GM23248 (cell line): ENCODE results near the gene DRC3. TPM values are rescaled to one million over a fixed set of nuclear protein-coding genes. Genes with fewer than 3 reads are reported as not detected.
"Not testable (repeated sequence)": the region's sequence is repeated elsewhere in the genome, so short reads cannot be mapped to it uniquely, and the experiment has no call there.

Experiments
- DNase-seq: peaks from one replicate; pipeline ENCODE4 v3.0.0-alpha.2; 2015
- H2AFZ ChIP-seq: fragments of 200-600 bp; sonication (generic); 2 replicates; pipeline ENCODE4 v1.6.1; 2016; ENCODE audit warnings: antibody characterized with exemption
- H3F3A ChIP-seq: fragments of 200-600 bp; sonication (generic); 2 replicates; pipeline ENCODE4 v1.6.1; 2016; ENCODE audit warnings: mild to moderate bottlenecking, antibody characterized with exemption, mixed run types; ENCODE audit not compliant: insufficient read depth
- H3K27ac ChIP-seq: fragments of 200-600 bp; sonication (generic); 2 replicates; pipeline ENCODE4 v1.5.1; 2016; ENCODE audit warnings: mild to moderate bottlenecking
- H3K27me3 ChIP-seq: fragments of 200-600 bp; sonication (generic); replicated peaks from 2 replicates; pipeline ENCODE4 v1.6.1; 2016; ENCODE audit warnings: mild to moderate bottlenecking; ENCODE audit not compliant: insufficient read depth
- H3K36me3 ChIP-seq: fragments of 200-600 bp; sonication (generic); 2 replicates; pipeline ENCODE4 v1.6.1; 2016; ENCODE audit warnings: low read depth, mild to moderate bottlenecking
- H3K4me1 ChIP-seq: fragments of 200-600 bp; sonication (generic); 2 replicates; pipeline ENCODE4 v1.6.1; 2016; ENCODE audit warnings: mild to moderate bottlenecking; ENCODE audit not compliant: insufficient read depth
- H3K4me2 ChIP-seq: fragments of 200-600 bp; sonication (generic); one replicate; pipeline ENCODE4 v1.6.1; 2016; ENCODE audit warnings: mild to moderate bottlenecking; ENCODE audit not compliant: unreplicated experiment
- H3K4me3 ChIP-seq: fragments of 200-600 bp; sonication (generic); 2 replicates; pipeline ENCODE4 v1.5.1; 2016; ENCODE audit warnings: mild to moderate bottlenecking
- H3K79me2 ChIP-seq: fragments of 200-600 bp; sonication (generic); 2 replicates; pipeline ENCODE4 v1.6.1; 2016; ENCODE audit warnings: mild to moderate bottlenecking; ENCODE audit not compliant: insufficient read depth
- H3K9ac ChIP-seq: fragments of 200-600 bp; sonication (generic); 2 replicates; pipeline ENCODE4 v1.6.1; 2016; ENCODE audit warnings: mild to moderate bottlenecking
- H3K9me2 ChIP-seq: fragments of 200-600 bp; sonication (generic); 2 replicates; pipeline ENCODE4 v1.6.1; 2016; ENCODE audit warnings: mixed run types, mild to moderate bottlenecking, moderate library complexity; ENCODE audit not compliant: insufficient read depth
- H3K9me3 ChIP-seq: fragments of 200-600 bp; sonication (generic); one replicate; pipeline ENCODE4 v1.6.1; 2017; ENCODE audit warnings: low read depth
- H4K20me1 ChIP-seq: fragments of 200-600 bp; sonication (generic); 2 replicates; pipeline ENCODE4 v1.6.0; 2016; ENCODE audit not compliant: insufficient read depth
- EZH2 ChIP-seq: fragments of 200-600 bp; sonication (generic); IDR thresholded peaks from 2 replicates; pipeline ENCODE4 v1.6.1; 2018; ENCODE audit warnings: antibody characterized with exemption, mild to moderate bottlenecking; ENCODE audit not compliant: insufficient read depth, poor library complexity, severe bottlenecking
- EZH2phosphoT487 ChIP-seq: fragments of 200-600 bp; sonication (generic); IDR thresholded peaks from 2 replicates; pipeline ENCODE4 v1.6.1; 2018; ENCODE audit warnings: antibody characterized with exemption, moderate library complexity, mild to moderate bottlenecking, low read depth; ENCODE audit not compliant: insufficient read depth
- WGBS, 2 experiments: methylation state at CpG; one replicate each; pipeline ENCODE4 v1.1.6; 2015 to 2017; ENCODE audit warnings: low lambda C conversion rate in 2 of 2, low coverage in 1 of 2; ENCODE audit errors: missing lambda C conversion rate in 2 of 2; 5-methylcytosine and 5-hydroxymethylcytosine counted together
- in situ Hi-C: fragments of 300-500 bp; cut with MboI; formaldehyde crosslinking; loops from 2 replicates; pipeline ENCODE4 v1.15.0; 2020
- polyA plus RNA-seq: library from polyadenylated mRNA; unstranded; fragments of >200 nt; fragmentation: Nextera tagmentation; extraction: Ambion mirVana; gene quantifications from 2 replicates; pipeline ENCODE4 v1.2.1, GENCODE V29; 2016
- total RNA-seq: library from RNA; depleted of rRNA; stranded (reverse); fragments of >200 nt; shearing (Covaris generic); gene quantifications from 2 replicates; pipeline ENCODE4 v1.2.3, GENCODE V29; 2014

DRC3 gene
- total and polyA plus RNA-seq, 2 experiments from 2014 or later: 3.2 to 3.6 TPM

DNA sequence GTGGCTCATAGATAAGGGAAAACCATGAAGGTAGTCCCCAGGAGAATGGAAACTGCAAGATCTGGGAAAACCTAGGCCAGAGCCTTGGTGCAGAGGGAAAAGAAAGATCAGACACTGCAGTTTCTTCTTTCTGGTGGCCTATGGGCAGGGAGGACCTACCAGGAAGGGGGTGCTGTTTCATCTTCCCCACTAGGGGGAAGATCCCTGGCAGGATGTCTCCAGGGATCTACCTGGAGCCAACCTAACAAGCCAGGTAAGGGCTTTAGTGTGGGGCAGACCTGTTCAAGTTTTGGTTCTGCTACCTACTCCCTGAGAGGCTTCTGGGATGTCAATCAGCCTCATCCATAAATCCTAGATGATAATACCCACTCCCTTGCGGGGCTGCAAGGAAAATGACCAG lies 21.9 kb upstream of the DRC3 start:
- Histone ChIP-seq H3K4me1 (peaks cover 18% of the 10 kb centered on the region), H3F3A (peaks cover 10% of the 10 kb centered on the region; the same call in 1 of the 2 replicates), H3K36me3 (no peaks in the 10 kb centered on the region), H4K20me1 (no peaks in the 10 kb centered on the region), H3K79me2 (peaks cover 93% of the 10 kb centered on the region), H3K9me2 (no peaks in the 10 kb centered on the region), H3K27me3 (no peaks in the 10 kb centered on the region), H3K4me2 (no peak overlapping the region), H3K9ac (no peak overlapping the region), H3K9me3 (no peaks in the 10 kb centered on the region), H2AFZ (no peak overlapping the region), H3K4me3 (no peak overlapping the region), H3K27ac (no peak overlapping the region)
- WGBS, 2 experiments: 100% methylated on average over 1 of the region's 1 CpG
- in situ Hi-C loops: no loop called here
- no peak for TF ChIP-seq EZH2
- TF ChIP-seq EZH2phosphoT487: no peak
- DNase-seq: no peak

DNA sequence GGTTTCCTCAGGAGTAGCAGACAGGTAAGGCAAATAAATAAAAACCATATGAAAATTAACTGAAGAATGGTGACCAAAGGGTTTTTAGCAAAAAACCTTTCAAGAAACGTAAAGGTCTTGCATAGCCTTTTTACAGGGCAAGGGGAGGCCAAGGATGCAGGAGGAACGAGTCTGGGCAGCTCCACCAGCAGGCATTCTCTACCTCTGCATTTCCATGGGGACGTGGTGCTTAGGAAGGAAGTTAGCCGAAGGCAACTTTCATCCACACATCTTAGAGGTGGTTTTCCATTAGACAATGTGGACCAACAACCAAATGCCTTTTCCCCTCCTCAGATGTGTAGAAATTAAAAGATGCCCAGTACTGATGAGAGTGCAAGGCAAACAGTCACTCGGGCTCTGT lies 21.1 kb upstream of the DRC3 start:
- H3K4me3 ChIP-seq: no peak overlapping the region
- no peak overlapping the region for H2AFZ ChIP-seq
- H3K36me3 ChIP-seq: no peaks in the 10 kb centered on the region
- H3K4me1 ChIP-seq: peaks cover 18% of the 10 kb centered on the region
- H3K79me2 ChIP-seq: peaks cover 93% of the 10 kb centered on the region
- no peaks in the 10 kb centered on the region for H4K20me1 ChIP-seq
- H3K9me2 ChIP-seq: no peaks in the 10 kb centered on the region
- no peak overlapping the region for H3K4me2 ChIP-seq
- 83 to 90% methylated on average over 5 of the region's 5 CpGs for WGBS, 2 experiments
- no peak overlapping the region for H3K9ac ChIP-seq
- H3K27ac ChIP-seq: no peak overlapping the region
- in situ Hi-C loops: no loop called here
- no peak for DNase-seq
- no peak for TF ChIP-seq EZH2phosphoT487
- no peak for TF ChIP-seq EZH2
- no peaks in the 10 kb centered on the region for H3K9me3 ChIP-seq
- H3F3A ChIP-seq: peaks cover 15% of the 10 kb centered on the region; the same call in 1 of the 2 replicates
- no peaks in the 10 kb centered on the region for H3K27me3 ChIP-seq

- H3K4me3 ChIP-seq: no peak overlapping the region
- peaks cover 91% of the 10 kb centered on the region for H3K79me2 ChIP-seq
- no peaks in the 10 kb centered on the region for H3K9me2 ChIP-seq
- H4K20me1 ChIP-seq: no peaks in the 10 kb centered on the region
- no peak overlapping the region for H3K27ac ChIP-seq
- in situ Hi-C loops: no loop called here
- no peak overlapping the region for H2AFZ ChIP-seq
- peaks cover 20% of the 10 kb centered on the region for H3F3A ChIP-seq
- no peaks in the 10 kb centered on the region for H3K9me3 ChIP-seq
- no peak overlapping the region for H3K9ac ChIP-seq
- TF ChIP-seq EZH2phosphoT487 (no peak), EZH2 (no peak)
- no peaks in the 10 kb centered on the region for H3K27me3 ChIP-seq
- H3K4me1 ChIP-seq: peaks cover 20% of the 10 kb centered on the region
- WGBS, 2 experiments: 94 to 96% methylated on average over 3 of the region's 3 CpGs
- no peak overlapping the region for H3K4me2 ChIP-seq
- H3K36me3 ChIP-seq: no peaks in the 10 kb centered on the region
- no peak for DNase-seq
Observed at GRCh38 chr17:17952691-17953090, 20.0 kb upstream of the DRC3 start.

DNA sequence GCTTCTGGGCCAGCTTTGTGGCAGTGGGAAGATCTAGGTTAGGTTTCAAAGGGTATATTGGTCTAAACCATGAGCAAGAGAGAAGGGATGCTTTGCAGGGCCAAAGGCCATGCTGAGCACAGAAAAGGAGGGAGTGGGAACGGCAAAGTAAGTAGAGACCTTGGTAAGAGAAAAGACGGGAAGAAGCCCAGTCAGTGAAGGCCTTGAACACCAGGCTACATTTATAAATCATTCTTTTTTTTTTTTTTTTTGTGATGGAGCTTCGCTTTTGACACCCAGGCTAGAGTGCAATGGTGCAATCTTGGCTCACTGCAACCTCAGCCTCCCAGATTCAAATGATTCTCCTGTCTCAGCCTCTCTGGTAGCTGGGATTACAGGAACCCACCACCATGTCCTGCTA lies 18.6 kb upstream of the DRC3 start:
- Histone ChIP-seq H2AFZ (no peak overlapping the region), H3K4me1 (peaks cover 21% of the 10 kb centered on the region), H3K79me2 (peaks cover 90% of the 10 kb centered on the region), H4K20me1 (no peaks in the 10 kb centered on the region), H3K4me2 (no peak overlapping the region), H3K27me3 (no peaks in the 10 kb centered on the region), H3F3A (peaks cover 32% of the 10 kb centered on the region), H3K36me3 (no peaks in the 10 kb centered on the region), H3K9ac (no peak overlapping the region), H3K4me3 (no peak overlapping the region), H3K9me3 (no peaks in the 10 kb centered on the region), H3K9me2 (no peaks in the 10 kb centered on the region), H3K27ac (no peak overlapping the region)
- WGBS, 2 experiments: 99 to 100% methylated on average over 3 of the region's 3 CpGs
- DNase-seq: no peak
- TF ChIP-seq EZH2phosphoT487: no peak
- TF ChIP-seq EZH2: no peak
- in situ Hi-C loops: no loop called here

DNA sequence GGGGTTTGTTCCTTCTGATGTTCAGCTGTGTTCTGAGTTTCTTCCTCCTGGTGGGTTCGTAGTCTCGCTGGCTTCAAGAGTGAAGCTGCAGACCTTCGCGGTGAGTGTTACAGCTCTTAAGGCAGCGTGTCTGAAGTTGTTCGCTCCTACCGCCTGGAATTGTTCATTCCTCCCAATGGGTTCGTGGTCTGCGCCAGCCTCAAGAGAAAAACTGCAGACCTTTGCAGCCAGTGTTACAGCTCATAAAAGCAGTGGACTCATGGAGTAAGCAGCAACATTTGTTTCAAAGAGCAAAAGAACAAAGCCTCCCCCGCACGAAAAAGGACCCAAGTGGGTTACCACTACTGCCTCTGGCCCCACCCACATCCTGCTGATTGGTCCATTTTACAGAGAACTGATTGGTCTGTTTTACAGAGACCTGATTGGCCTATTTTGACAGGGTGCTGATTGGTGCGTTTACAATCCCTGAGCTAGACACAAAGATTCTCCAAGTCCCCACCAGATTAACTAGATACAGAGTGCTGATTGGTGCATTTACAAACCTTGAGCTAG lies 16.8 kb upstream of the DRC3 start:
- H3K9me2 ChIP-seq, H3K9ac ChIP-seq, in situ Hi-C loops, H3K9me3 ChIP-seq, H3K27me3 ChIP-seq, H3K4me3 ChIP-seq, H4K20me1 ChIP-seq, H3K36me3 ChIP-seq, H2AFZ ChIP-seq, H3K27ac ChIP-seq, DNase-seq, H3K4me2 ChIP-seq: not testable (repeated sequence)
- Histone ChIP-seq H3F3A (peaks cover 49% of the 10 kb centered on the region), H3K4me1 (peaks cover 34% of the 10 kb centered on the region), H3K79me2 (peaks cover 90% of the 10 kb centered on the region)
- WGBS, 2 experiments: 98% methylated on average over 12 of the region's 12 CpGs
